ENCODE measurements around the gene SSBP4. TPM values are rescaled to one million over a fixed set of nuclear protein-coding genes. Genes with fewer than 3 reads are reported as not detected.

Gene SSBP4
- total RNA-seq, 1 experiment from 2014 or later = 97.5 TPM

DNA sequence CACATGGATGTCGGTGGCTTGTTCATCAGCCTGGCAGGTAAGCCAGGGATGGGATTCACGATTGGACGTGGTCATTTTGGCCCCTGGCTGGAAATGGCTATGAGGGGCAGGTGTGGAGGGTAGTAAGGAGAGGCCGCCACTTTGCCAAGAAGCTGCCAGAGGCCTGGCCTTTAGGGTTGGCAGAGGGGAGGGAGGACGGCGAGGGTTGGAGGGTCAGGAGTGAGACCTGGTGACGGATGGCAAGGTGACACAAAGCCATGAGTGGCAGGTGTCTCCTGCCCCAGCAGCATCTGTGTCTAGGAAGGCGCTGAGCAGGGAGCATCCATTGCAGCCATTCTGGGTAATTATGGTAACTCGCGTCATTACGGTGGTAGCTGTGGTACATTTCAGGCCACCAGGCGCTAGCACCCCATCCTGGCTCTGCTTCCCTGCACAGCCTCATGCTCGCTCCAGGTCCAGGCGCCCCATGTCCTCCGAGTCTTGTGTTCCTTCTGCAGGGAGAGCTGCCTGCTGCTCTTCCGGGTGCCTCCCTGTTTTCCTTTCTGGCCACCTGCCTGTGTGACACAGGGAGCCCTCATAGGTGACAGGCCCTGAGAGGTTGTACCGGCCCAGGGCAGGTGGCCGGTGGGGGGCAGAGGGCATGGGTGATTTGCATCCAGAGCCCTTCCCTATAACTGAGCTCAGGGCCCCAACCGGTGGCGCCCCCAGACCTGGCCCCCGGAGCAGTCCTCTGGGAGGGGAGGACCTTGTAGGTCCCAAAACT, 4.2 kb downstream of the SSBP4 start:
- Histone ChIP-seq H3K9me3 (ENCODE audit: low read length) (no peaks in the 10 kb centered on the region), H3K4me1 (ENCODE audit: insufficient read depth, low read length) (peaks cover 19% of the 10 kb centered on the region), H2AFZ (ENCODE audit: low read length) (no peak overlapping the region), H3K4me3 (ENCODE audit: low read length) (no peak overlapping the region), H3K27ac (ENCODE audit: low read length) (no peak overlapping the region), H3K9ac (ENCODE audit: low read length) (no peak overlapping the region), H4K20me1 (ENCODE audit: low read length) (peaks cover 11% of the 10 kb centered on the region; the same call in 1 of the 2 replicates), H3K9me2 (replicated peaks; ENCODE audit: low read length) (no peaks in the 10 kb centered on the region), H3K4me2 (ENCODE audit: low read length) (no peak overlapping the region), H3K27me3 (ENCODE audit: low read length) (no peaks in the 10 kb centered on the region), H3K79me2 (ENCODE audit: low read length) (peaks cover 51% of the 10 kb centered on the region), H3F3A (ENCODE audit: low read length, unreplicated experiment) (no peaks in the 10 kb centered on the region), H3K36me3 (ENCODE audit: low read depth, low read length) (no peaks in the 10 kb centered on the region)
- DNase-seq = no peak
- no peak for ATAC-seq
- BruUV-seq (replicated peaks) = no TSS peak
- TF ChIP-seq EZH2phosphoT487 (IDR thresholded peaks at IDR 0.05; ENCODE audit: borderline replicate concordance, low read length) = no peak
- TF ChIP-seq, protein P1, sequence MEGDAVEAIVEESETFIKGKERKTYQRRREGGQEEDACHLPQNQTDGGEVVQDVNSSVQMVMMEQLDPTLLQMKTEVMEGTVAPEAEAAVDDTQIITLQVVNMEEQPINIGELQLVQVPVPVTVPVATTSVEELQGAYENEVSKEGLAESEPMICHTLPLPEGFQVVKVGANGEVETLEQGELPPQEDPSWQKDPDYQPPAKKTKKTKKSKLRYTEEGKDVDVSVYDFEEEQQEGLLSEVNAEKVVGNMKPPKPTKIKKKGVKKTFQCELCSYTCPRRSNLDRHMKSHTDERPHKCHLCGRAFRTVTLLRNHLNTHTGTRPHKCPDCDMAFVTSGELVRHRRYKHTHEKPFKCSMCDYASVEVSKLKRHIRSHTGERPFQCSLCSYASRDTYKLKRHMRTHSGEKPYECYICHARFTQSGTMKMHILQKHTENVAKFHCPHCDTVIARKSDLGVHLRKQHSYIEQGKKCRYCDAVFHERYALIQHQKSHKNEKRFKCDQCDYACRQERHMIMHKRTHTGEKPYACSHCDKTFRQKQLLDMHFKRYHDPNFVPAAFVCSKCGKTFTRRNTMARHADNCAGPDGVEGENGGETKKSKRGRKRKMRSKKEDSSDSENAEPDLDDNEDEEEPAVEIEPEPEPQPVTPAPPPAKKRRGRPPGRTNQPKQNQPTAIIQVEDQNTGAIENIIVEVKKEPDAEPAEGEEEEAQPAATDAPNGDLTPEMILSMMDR (conservative IDR thresholded peaks at IDR 0.05; ENCODE audit: low read depth, low read length) = no peak
- no peak for TF ChIP-seq EZH2 (IDR thresholded peaks at IDR 0.05; ENCODE audit: low read length, unreplicated experiment)
- ChIA-PET CTCF (interaction anchor here (0.6 kb wide), 1 partner anchor 73 kb away, joined by 4 read pairs; no protein-coding TSS in a partner anchor), POLR2A (ENCODE audit: unreplicated experiment) (no interaction called here)
- intact Hi-C loops (cut with micrococcal nuclease) = no loop called here

DNA sequence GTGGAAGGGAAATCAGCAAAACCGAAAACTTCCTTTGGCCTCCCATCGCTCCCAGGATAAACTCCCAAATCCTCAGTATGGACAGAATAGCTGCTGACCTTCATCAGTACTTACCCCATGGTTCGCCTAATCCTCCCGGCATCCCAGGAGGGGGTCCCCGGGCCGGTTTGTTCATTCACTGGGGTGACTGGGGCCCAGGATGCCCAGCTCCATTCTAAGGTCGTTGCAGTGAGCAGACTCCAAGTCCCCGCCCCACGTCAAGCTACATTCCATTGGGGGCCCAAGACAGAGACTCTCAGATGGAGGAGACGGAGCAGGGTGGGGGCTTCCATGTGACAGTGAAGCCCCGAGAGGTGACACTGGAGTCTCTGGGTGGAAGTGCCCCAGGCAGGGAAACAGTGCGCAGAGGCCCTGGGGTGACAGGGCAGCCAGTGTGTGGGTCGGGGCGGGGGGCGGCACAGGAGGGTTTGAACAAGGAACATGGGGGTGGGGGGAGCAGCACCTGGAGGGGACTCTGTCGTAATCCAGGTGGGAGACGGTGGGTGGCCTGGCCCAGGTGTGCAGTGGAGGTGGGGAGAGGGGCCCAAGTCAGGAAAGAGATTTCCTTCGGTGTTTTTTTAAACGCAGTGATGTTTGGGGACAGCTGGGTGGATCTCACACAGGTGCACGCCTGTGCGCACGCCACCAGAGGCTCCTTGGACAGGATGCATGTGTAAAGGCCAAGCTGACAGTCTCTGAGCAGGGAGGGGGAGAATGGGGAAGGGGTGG, 5.1 kb downstream of the SSBP4 start:
- no peak overlapping the region for H3K4me3 ChIP-seq (ENCODE audit: low read length)
- no peaks in the 10 kb centered on the region for H3F3A ChIP-seq (ENCODE audit: low read length, unreplicated experiment)
- peaks cover 51% of the 10 kb centered on the region for H3K79me2 ChIP-seq (ENCODE audit: low read length)
- H3K4me2 ChIP-seq (ENCODE audit: low read length) = no peak overlapping the region
- no peaks in the 10 kb centered on the region for H3K27me3 ChIP-seq (ENCODE audit: low read length)
- TF ChIP-seq EZH2 (IDR thresholded peaks at IDR 0.05; ENCODE audit: low read length, unreplicated experiment) (no peak), EZH2phosphoT487 (IDR thresholded peaks at IDR 0.05; ENCODE audit: borderline replicate concordance, low read length) (no peak)
- TF ChIP-seq, protein P1 (conservative IDR thresholded peaks at IDR 0.05; ENCODE audit: low read depth, low read length) = no peak
- ATAC-seq (no peak), DNase-seq (no peak)
- CTCF ChIA-PET = interaction anchor here (0.6 kb wide), 1 partner anchor 72 kb away, joined by 4 read pairs; no protein-coding TSS in a partner anchor
- H3K9me2 ChIP-seq (replicated peaks; ENCODE audit: low read length) = no peaks in the 10 kb centered on the region
- H3K9me3 ChIP-seq (ENCODE audit: low read length) = no peaks in the 10 kb centered on the region
- POLR2A ChIA-PET (ENCODE audit: unreplicated experiment) = no interaction called here
- peaks cover 11% of the 10 kb centered on the region; the same call in 1 of the 2 replicates for H4K20me1 ChIP-seq (ENCODE audit: low read length)
- BruUV-seq (replicated peaks) = no TSS peak
- no peak overlapping the region for H2AFZ ChIP-seq (ENCODE audit: low read length)
- no peaks in the 10 kb centered on the region for H3K36me3 ChIP-seq (ENCODE audit: low read depth, low read length)
- H3K9ac ChIP-seq (ENCODE audit: low read length) = no peak overlapping the region
- H3K4me1 ChIP-seq (ENCODE audit: insufficient read depth, low read length) = peaks cover 13% of the 10 kb centered on the region
- intact Hi-C loops (cut with micrococcal nuclease) = no loop called here
- H3K27ac ChIP-seq (ENCODE audit: low read length) = no peak overlapping the region

All from PC-3 (cell line).